Activated CD4-positive, alpha-beta T cell treated with anti-CD3 and anti-CD28 coated beads, Interleukin-2, amount 10 ng/mL, durations not matched to agents 7 days and 5 days (primary cell): ENCODE measurements around the gene GPHN. TPM values are rescaled to one million over a fixed set of nuclear protein-coding genes. Genes with fewer than 3 reads are reported as not detected.

Experiments
- CTCF ChIA-PET: fragments of 350-600 bp; sonication (Branson Sonifier 250); formaldehyde crosslinking; loops from one replicate; lab custom pipeline; 2021; ENCODE audit warnings: antibody characterized with exemption; lab: Charles Lee
- POLR2A ChIA-PET: fragments of 350-600 bp; sonication (Branson Sonifier 250); formaldehyde crosslinking; loops from one replicate; lab custom pipeline; 2021; ENCODE audit warnings: antibody characterized with exemption; lab: Charles Lee
- DNase-seq: peaks from one replicate; pipeline ENCODE4 v3.0.0-alpha.2; 2020
- H3K27ac Mint-ChIP-seq: one replicate; pipeline ENCODE4 v1.8.0; 2021; ENCODE audit warnings: mild to moderate bottlenecking, moderate library complexity, mixed read lengths
- H3K27me3 Mint-ChIP-seq: one replicate; pipeline ENCODE4 v1.8.0; 2021; ENCODE audit warnings: mixed read lengths
- H3K36me3 Mint-ChIP-seq: one replicate; pipeline ENCODE4 v1.8.0; 2021; ENCODE audit warnings: low read depth, mixed read lengths
- H3K4me1 Mint-ChIP-seq: one replicate; pipeline ENCODE4 v1.8.0; 2021; ENCODE audit warnings: mixed read lengths
- H3K4me3 Mint-ChIP-seq: one replicate; pipeline ENCODE4 v1.8.0; 2021; ENCODE audit warnings: mild to moderate bottlenecking, moderate library complexity, mixed read lengths
- H3K9me3 Mint-ChIP-seq: one replicate; pipeline ENCODE4 v1.8.0; 2021; ENCODE audit warnings: mixed read lengths
- total RNA-seq, 2 experiments: library from RNA; stranded (reverse); gene quantifications; one replicate each; pipeline ENCODE4 v1.2.3, GENCODE V29; 2021

The GPHN gene
- total RNA-seq, 2 experiments from 2014 or later = 20.2 to 21.2 TPM

GRCh38 chr14:66972469-66972868 is 464.5 kb downstream of the GPHN start:
- no peaks in the 10 kb centered on the region for H3K36me3 Mint-ChIP-seq
- H3K9me3 Mint-ChIP-seq = no peaks in the 10 kb centered on the region
- DNase-seq = no peak
- H3K4me1 Mint-ChIP-seq = no peaks in the 10 kb centered on the region
- CTCF ChIA-PET = interaction anchor here (0.7 kb wide), 1 partner anchor 22 kb away, joined by 3 read pairs; no protein-coding TSS in a partner anchor
- H3K27me3 Mint-ChIP-seq = no peaks in the 10 kb centered on the region
- H3K27ac Mint-ChIP-seq = no peak overlapping the region
- no peak overlapping the region for H3K4me3 Mint-ChIP-seq
- POLR2A ChIA-PET = no interaction called here

DNA sequence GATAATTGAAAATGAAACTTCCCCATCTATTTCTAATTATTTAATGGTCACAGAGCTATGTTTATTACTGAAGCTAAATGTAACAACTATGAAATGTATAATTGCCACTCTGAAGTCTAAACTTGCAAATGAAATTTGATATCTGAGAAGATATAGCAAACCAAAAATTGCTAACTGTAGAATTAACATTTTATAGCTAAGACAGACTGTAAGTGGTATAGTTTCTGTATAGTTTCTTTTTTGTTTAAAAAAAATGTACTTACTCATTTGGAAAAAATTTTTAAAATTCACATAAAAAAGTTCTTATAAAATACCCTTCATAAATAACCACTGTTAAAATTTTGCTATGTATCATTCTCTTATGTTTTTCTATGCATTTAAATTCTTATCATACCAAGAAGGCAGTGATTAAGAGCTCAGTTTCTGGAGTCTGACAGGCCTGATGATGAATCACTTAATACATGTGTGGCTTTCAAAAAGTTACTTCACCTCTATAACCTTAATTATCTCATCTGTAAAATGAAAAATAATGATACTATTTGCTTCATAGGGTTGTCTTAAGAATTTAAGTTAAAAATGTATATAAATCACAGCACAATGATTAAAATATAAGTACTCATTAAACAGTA is 466.6 kb downstream of the GPHN start:
- H3K27me3 Mint-ChIP-seq = no peaks in the 10 kb centered on the region
- H3K9me3 Mint-ChIP-seq = no peaks in the 10 kb centered on the region
- no peak overlapping the region for H3K27ac Mint-ChIP-seq
- DNase-seq = no peak
- H3K4me1 Mint-ChIP-seq = peaks cover 2% of the 10 kb centered on the region
- no peak overlapping the region for H3K4me3 Mint-ChIP-seq
- CTCF ChIA-PET = no interaction called here
- POLR2A ChIA-PET = no interaction called here
- no peaks in the 10 kb centered on the region for H3K36me3 Mint-ChIP-seq

DNA sequence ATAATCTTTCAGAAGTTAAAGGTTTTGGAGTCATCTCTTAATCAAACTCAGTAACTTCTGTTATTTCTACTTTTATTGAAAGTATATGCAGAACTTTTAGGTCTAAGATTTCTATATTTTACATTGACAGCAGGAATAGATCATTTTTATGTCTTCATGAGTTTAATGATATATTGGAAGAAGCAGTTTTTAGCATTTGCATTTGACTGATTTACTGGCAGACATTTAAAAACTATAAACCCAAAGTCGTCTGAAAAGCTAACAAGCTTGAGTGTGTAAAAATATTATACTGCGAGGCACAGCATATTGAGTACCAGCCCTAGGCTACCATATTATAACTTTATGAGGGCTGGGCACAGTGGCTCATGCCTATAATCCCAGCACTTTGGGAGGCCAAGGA is 467.3 kb downstream of the GPHN start:
- peaks cover 2% of the 10 kb centered on the region for H3K4me1 Mint-ChIP-seq
- DNase-seq = no peak
- no peaks in the 10 kb centered on the region for H3K27me3 Mint-ChIP-seq
- ChIA-PET POLR2A (no interaction called here), CTCF (no interaction called here)
- H3K27ac Mint-ChIP-seq = no peak overlapping the region
- no peaks in the 10 kb centered on the region for H3K36me3 Mint-ChIP-seq
- no peaks in the 10 kb centered on the region for H3K9me3 Mint-ChIP-seq
- no peak overlapping the region for H3K4me3 Mint-ChIP-seq

- ChIA-PET POLR2A (no interaction called here), CTCF (no interaction called here)
- Mint-ChIP-seq H3K36me3 (no peaks in the 10 kb centered on the region), H3K4me3 (no peak overlapping the region), H3K27ac (no peak overlapping the region), H3K9me3 (no peaks in the 10 kb centered on the region), H3K4me1 (peaks cover 2% of the 10 kb centered on the region), H3K27me3 (no peaks in the 10 kb centered on the region)
- no peak for DNase-seq
Observed at GRCh38 chr14:66979101-66979974, 471.4 kb downstream of the GPHN start.

GRCh38 chr14:66982247-66982646 is 474.3 kb downstream of the GPHN start:
- Mint-ChIP-seq H3K4me1 (peaks cover 2% of the 10 kb centered on the region), H3K36me3 (peaks cover 3% of the 10 kb centered on the region), H3K27me3 (no peaks in the 10 kb centered on the region), H3K27ac (no peak overlapping the region), H3K9me3 (no peaks in the 10 kb centered on the region), H3K4me3 (no peak overlapping the region)
- POLR2A ChIA-PET = interaction anchor here (0.7 kb wide), 1 partner anchor 62 kb away, joined by 6 read pairs; no protein-coding TSS in a partner anchor
- CTCF ChIA-PET = interaction anchor here (0.9 kb wide), 1 partner anchor 14 kb away, joined by 3 read pairs; no protein-coding TSS in a partner anchor
- DNase-seq = no peak

- H3K27me3 Mint-ChIP-seq = no peaks in the 10 kb centered on the region
- ChIA-PET POLR2A (no interaction called here), CTCF (no interaction called here)
- no peaks in the 10 kb centered on the region for H3K9me3 Mint-ChIP-seq
- no peak for DNase-seq
- H3K27ac Mint-ChIP-seq = no peak overlapping the region
- H3K4me3 Mint-ChIP-seq = no peak overlapping the region
- H3K4me1 Mint-ChIP-seq = peaks cover 2% of the 10 kb centered on the region
- H3K36me3 Mint-ChIP-seq = peaks cover 2% of the 10 kb centered on the region
Observed at GRCh38 chr14:66992776-66993175, 484.8 kb downstream of the GPHN start.

GRCh38 chr14:66993512-66993911 is 485.6 kb downstream of the GPHN start:
- Mint-ChIP-seq H3K4me1 (peaks cover 5% of the 10 kb centered on the region), H3K9me3 (no peaks in the 10 kb centered on the region), H3K27me3 (no peaks in the 10 kb centered on the region), H3K36me3 (peaks cover 2% of the 10 kb centered on the region), H3K27ac (no peak overlapping the region), H3K4me3 (no peak overlapping the region)
- CTCF ChIA-PET = no interaction called here
- POLR2A ChIA-PET = no interaction called here
- DNase-seq = no peak

DNA sequence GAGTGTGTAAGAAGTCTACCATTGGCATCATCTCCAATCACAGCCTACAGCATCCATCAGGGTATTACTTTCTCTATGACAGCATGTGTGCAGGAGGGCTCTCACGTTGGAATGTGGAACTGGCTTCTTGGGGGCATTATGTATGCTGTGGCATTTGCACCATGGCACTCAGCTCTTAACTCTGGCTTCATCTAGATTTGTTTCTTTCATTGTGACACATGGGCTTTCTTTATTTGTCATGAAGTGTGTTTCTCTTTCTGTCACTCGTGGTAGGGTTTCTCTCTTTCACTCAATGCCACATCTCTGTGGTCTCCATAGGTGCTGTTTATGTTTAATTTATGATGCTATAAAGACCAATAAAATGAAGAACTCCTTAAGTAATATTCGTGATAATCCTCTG is 490.1 kb downstream of the GPHN start:
- POLR2A ChIA-PET = no interaction called here
- Mint-ChIP-seq H3K27ac (no peak overlapping the region), H3K36me3 (peaks cover 2% of the 10 kb centered on the region), H3K4me1 (peaks cover 5% of the 10 kb centered on the region), H3K27me3 (no peaks in the 10 kb centered on the region), H3K4me3 (no peak overlapping the region), H3K9me3 (no peaks in the 10 kb centered on the region)
- CTCF ChIA-PET = no interaction called here
- DNase-seq = no peak

GRCh38 chr14:66999978-67000377 is 492.0 kb downstream of the GPHN start:
- no peak overlapping the region for H3K4me3 Mint-ChIP-seq
- peaks cover 5% of the 10 kb centered on the region for H3K4me1 Mint-ChIP-seq
- H3K36me3 Mint-ChIP-seq = peaks cover 2% of the 10 kb centered on the region
- no peaks in the 10 kb centered on the region for H3K9me3 Mint-ChIP-seq
- ChIA-PET POLR2A (no interaction called here), CTCF (no interaction called here)
- H3K27me3 Mint-ChIP-seq = no peaks in the 10 kb centered on the region
- no peak for DNase-seq
- H3K27ac Mint-ChIP-seq = no peak overlapping the region

GRCh38 chr14:67002994-67003753 is 495.2 kb downstream of the GPHN start:
- Mint-ChIP-seq H3K27ac (no peak overlapping the region), H3K4me3 (no peak overlapping the region), H3K36me3 (peaks cover 3% of the 10 kb centered on the region), H3K27me3 (no peaks in the 10 kb centered on the region), H3K4me1 (peaks cover under 1% of the 10 kb centered on the region), H3K9me3 (no peaks in the 10 kb centered on the region)
- no peak for DNase-seq
- ChIA-PET POLR2A (no interaction called here), CTCF (no interaction called here)

GRCh38 chr14:67004521-67004920 is 496.6 kb downstream of the GPHN start:
- peaks cover 3% of the 10 kb centered on the region for H3K36me3 Mint-ChIP-seq
- ChIA-PET CTCF (no interaction called here), POLR2A (no interaction called here)
- H3K27ac Mint-ChIP-seq = no peak overlapping the region
- DNase-seq = no peak
- no peaks in the 10 kb centered on the region for H3K4me1 Mint-ChIP-seq
- H3K4me3 Mint-ChIP-seq = no peak overlapping the region
- no peaks in the 10 kb centered on the region for H3K9me3 Mint-ChIP-seq
- H3K27me3 Mint-ChIP-seq = no peaks in the 10 kb centered on the region

DNA sequence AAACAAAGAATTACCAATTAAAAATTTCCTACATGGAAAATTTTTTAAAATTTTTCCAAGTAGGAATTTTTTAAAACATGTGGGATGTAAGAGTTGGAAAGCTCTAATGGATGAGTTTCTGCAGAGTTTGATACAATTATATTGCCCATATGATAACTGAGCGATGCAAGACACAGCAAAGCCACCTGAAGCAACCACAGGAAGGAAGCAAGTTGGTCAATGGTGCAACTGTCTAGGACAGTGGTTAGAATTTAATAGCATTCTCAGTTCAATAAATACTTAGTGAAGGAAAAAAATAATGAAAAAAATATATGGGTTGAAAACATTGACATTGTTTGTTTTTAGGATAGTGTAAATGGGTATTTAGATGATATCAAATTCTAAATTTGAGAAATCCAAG is 502.7 kb downstream of the GPHN start:
- DNase-seq = no peak
- Mint-ChIP-seq H3K9me3 (no peaks in the 10 kb centered on the region), H3K4me1 (no peaks in the 10 kb centered on the region), H3K27ac (no peak overlapping the region), H3K27me3 (no peaks in the 10 kb centered on the region), H3K4me3 (no peak overlapping the region), H3K36me3 (peaks cover 3% of the 10 kb centered on the region)
- ChIA-PET CTCF (interaction anchor here (0.9 kb wide), 1 partner anchor 16 kb away, joined by 3 read pairs; no protein-coding TSS in a partner anchor), POLR2A (no interaction called here)

DNA sequence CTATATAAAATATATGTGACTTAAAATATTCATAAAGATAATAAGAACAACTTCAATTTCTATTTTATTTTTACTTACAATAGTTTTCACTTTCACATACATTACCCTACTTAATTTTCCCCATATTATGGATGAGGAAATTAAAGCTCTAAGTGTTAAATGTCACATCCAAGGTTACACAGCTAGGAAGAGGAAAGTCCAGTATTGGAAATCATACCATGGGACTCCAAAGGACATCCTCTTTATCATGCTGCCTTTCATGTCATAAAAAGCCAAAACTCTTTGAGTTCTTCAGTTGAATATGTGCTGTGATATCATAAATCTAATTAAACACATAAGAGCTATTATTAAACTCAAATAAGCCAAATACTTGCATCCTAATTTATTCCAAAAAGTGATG is 508.9 kb downstream of the GPHN start:
- POLR2A ChIA-PET = no interaction called here
- Mint-ChIP-seq H3K27me3 (no peaks in the 10 kb centered on the region), H3K9me3 (no peaks in the 10 kb centered on the region), H3K36me3 (no peaks in the 10 kb centered on the region), H3K27ac (no peak overlapping the region), H3K4me1 (peaks cover 4% of the 10 kb centered on the region), H3K4me3 (no peak overlapping the region)
- CTCF ChIA-PET = no interaction called here
- DNase-seq = no peak
